GM23338 (cell line): Measurements from ENCODE around the gene ERCC3. TPM values are rescaled to one million over a fixed set of nuclear protein-coding genes. Genes with fewer than 3 reads are reported as not detected.
"Not testable (repeated sequence)": the region's sequence is repeated elsewhere in the genome, so short reads cannot be mapped to it uniquely, and the experiment has no call there.

Experiments used
- ATAC-seq: fragments of 200-7000 bp; cut with Tn5 transposase; 3 replicates; pipeline ENCODE4 v1.9.1; 2020
- DNase-seq: peaks from one replicate; pipeline ENCODE4 v3.0.0-alpha.2; 2015; ENCODE audit warnings: low spot score
- H2AFZ ChIP-seq: fragments of 200-600 bp; sonication (generic); 2 replicates; pipeline ENCODE4 v1.8.0; 2016; ENCODE audit warnings: antibody characterized with exemption, mild to moderate bottlenecking, moderate library complexity
- H3F3A ChIP-seq: fragments of 200-600 bp; sonication (generic); replicated peaks from 2 replicates; pipeline ENCODE4 v1.8.0; 2017; ENCODE audit warnings: antibody characterized with exemption, mixed run types, low read depth
- H3K27ac ChIP-seq: fragments of 200-600 bp; sonication (generic); 2 replicates; pipeline ENCODE4 v1.6.1; 2016; ENCODE audit warnings: low read depth
- H3K27me3 ChIP-seq: fragments of 200-600 bp; sonication (generic); 2 replicates; pipeline ENCODE4 v1.8.0; 2016; ENCODE audit warnings: mild to moderate bottlenecking, mixed run types, moderate library complexity; ENCODE audit not compliant: insufficient read depth
- H3K36me3 ChIP-seq: fragments of 200-600 bp; sonication (generic); 2 replicates; pipeline ENCODE4 v1.8.0; 2016; ENCODE audit warnings: mild to moderate bottlenecking; ENCODE audit not compliant: insufficient read depth
- H3K4me1 ChIP-seq: fragments of 200-600 bp; sonication (generic); 2 replicates; pipeline ENCODE4 v1.8.0; 2016; ENCODE audit warnings: mild to moderate bottlenecking, moderate library complexity; ENCODE audit not compliant: insufficient read depth
- H3K4me2 ChIP-seq: fragments of 200-600 bp; sonication (generic); 2 replicates; pipeline ENCODE4 v1.7.1; 2017; ENCODE audit warnings: mixed run types
- H3K4me3 ChIP-seq: fragments of 200-600 bp; sonication (generic); 2 replicates; pipeline ENCODE4 v1.6.1; 2016; ENCODE audit warnings: mixed run types
- H3K79me2 ChIP-seq: fragments of 200-600 bp; sonication (generic); replicated peaks from 2 replicates; pipeline ENCODE4 v1.8.0; 2017; ENCODE audit warnings: mild to moderate bottlenecking; ENCODE audit not compliant: insufficient read depth
- H3K9me2 ChIP-seq: fragments of 200-600 bp; sonication (generic); 2 replicates; pipeline ENCODE4 v1.8.0; 2017; ENCODE audit not compliant: insufficient read depth
- H4K20me1 ChIP-seq: fragments of 200-600 bp; sonication (generic); replicated peaks from 2 replicates; pipeline ENCODE4 v1.8.0; 2017; ENCODE audit warnings: mild to moderate bottlenecking; ENCODE audit not compliant: insufficient read depth
- H3K27ac Mint-ChIP-seq: 2 replicates; pipeline ENCODE4 v1.8.0; 2020; ENCODE audit warnings: inconsistent platforms, mild to moderate bottlenecking, moderate library complexity, mixed read lengths
- H3K27me3 Mint-ChIP-seq: 3 replicates; pipeline ENCODE4 v1.8.0; 2022; ENCODE audit warnings: low read depth, mild to moderate bottlenecking, moderate library complexity, mixed read lengths, inconsistent platforms; ENCODE audit not compliant: insufficient read depth, poor library complexity
- H3K36me3 Mint-ChIP-seq: 3 replicates; pipeline ENCODE4 v1.8.0; 2021; ENCODE audit warnings: low read depth, mild to moderate bottlenecking, inconsistent platforms, moderate library complexity, mixed read lengths
- H3K4me1 Mint-ChIP-seq: 3 replicates; pipeline ENCODE4 v1.8.0; 2020; ENCODE audit warnings: mild to moderate bottlenecking, inconsistent platforms, mixed read lengths
- H3K4me3 Mint-ChIP-seq: 3 replicates; pipeline ENCODE4 v1.8.0; 2021; ENCODE audit warnings: moderate library complexity, mild to moderate bottlenecking, inconsistent platforms, mixed read lengths
- H3K9me3 Mint-ChIP-seq: 3 replicates; pipeline ENCODE4 v1.8.0; 2020; ENCODE audit warnings: moderate library complexity, mild to moderate bottlenecking, inconsistent platforms, mixed read lengths
- CREB1 ChIP-seq: fragments of 250-450 bp; sonication (Bioruptor Pico); IDR thresholded peaks from 2 replicates; pipeline ENCODE4 v1.5.0; 2020; ENCODE audit warnings: low read depth, mild to moderate bottlenecking, moderate library complexity
- EZH2 ChIP-seq: fragments of 200-600 bp; sonication (generic); IDR thresholded peaks from one replicate; pipeline ENCODE4 v1.8.0; 2017; ENCODE audit warnings: antibody characterized with exemption, mild to moderate bottlenecking, low read depth; ENCODE audit not compliant: unreplicated experiment
- JUNB ChIP-seq: IDR thresholded peaks from one replicate; pipeline ENCODE4 v1.6.1; 2016; ENCODE audit warnings: antibody characterized with exemption; ENCODE audit not compliant: unreplicated experiment
- POLR2AphosphoS5 ChIP-seq: IDR thresholded peaks from 2 replicates; pipeline ENCODE4 v1.6.1; 2016; ENCODE audit warnings: antibody characterized with exemption, low read depth
- REST ChIP-seq: IDR thresholded peaks from one replicate; pipeline ENCODE4 v1.6.1; 2018; ENCODE audit warnings: antibody characterized with exemption; ENCODE audit not compliant: unreplicated experiment
- ZNF114 ChIP-seq: fragments of 250-450 bp; sonication (Bioruptor Pico); IDR thresholded peaks from 2 replicates; pipeline ENCODE4 v1.5.0; 2020; ENCODE audit warnings: mild to moderate bottlenecking, moderate library complexity
- ZNF331 ChIP-seq: fragments of 250-450 bp; sonication (Bioruptor Pico); IDR thresholded peaks from 2 replicates; pipeline ENCODE4 v1.5.0; 2020; ENCODE audit warnings: low read depth, mild to moderate bottlenecking, moderate library complexity
- polyA plus RNA-seq: library from polyadenylated mRNA; unstranded; fragments of >200 nt; fragmentation: Nextera tagmentation; extraction: Ambion mirVana; gene quantifications from 2 replicates; pipeline ENCODE4 v1.2.1, GENCODE V29; 2016
- total RNA-seq: library from RNA; depleted of rRNA; stranded (reverse); fragments of >200 nt; shearing (Covaris generic); gene quantifications from 2 replicates; pipeline ENCODE4 v1.2.3, GENCODE V29; 2014

ERCC3 gene
- total and polyA plus RNA-seq, 2 experiments from 2014 or later = 35.1 to 62.7 TPM

- not testable (repeated sequence) for H3K4me3 ChIP-seq, H3K4me1 Mint-ChIP-seq, H4K20me1 ChIP-seq, H3K4me1 ChIP-seq, H2AFZ ChIP-seq, H3K79me2 ChIP-seq, H3K27me3 ChIP-seq, H3F3A ChIP-seq, H3K4me2 ChIP-seq, H3K4me3 Mint-ChIP-seq, H3K27ac ChIP-seq, H3K27me3 Mint-ChIP-seq, H3K27ac Mint-ChIP-seq, H3K36me3 ChIP-seq, H3K9me2 ChIP-seq, ATAC-seq, DNase-seq
- H3K36me3 Mint-ChIP-seq = peaks cover 12% of the 10 kb centered on the region
- H3K9me3 Mint-ChIP-seq = peaks cover 32% of the 10 kb centered on the region
These were observed 52.8 kb downstream of the ERCC3 start for GRCh38 chr2:127241184-127241583.

GRCh38 chr2:127239395-127239794, 54.5 kb downstream of the ERCC3 start:
- Histone ChIP-seq H3K27ac (no peak overlapping the region), H3K79me2 (no peaks in the 10 kb centered on the region), H3F3A (no peaks in the 10 kb centered on the region), H4K20me1 (no peaks in the 10 kb centered on the region), H3K27me3 (no peaks in the 10 kb centered on the region), H3K4me1 (no peaks in the 10 kb centered on the region), H2AFZ (no peak overlapping the region), H3K36me3 (no peaks in the 10 kb centered on the region), H3K4me3 (no peak overlapping the region), H3K4me2 (no peak overlapping the region), H3K9me2 (no peaks in the 10 kb centered on the region)
- Mint-ChIP-seq H3K27ac (no peak overlapping the region), H3K4me1 (0 out of 3 replicates have a peak, but pooled peaks cover 3% of the 10 kb centered on the region), H3K9me3 (peaks cover 32% of the 10 kb centered on the region), H3K4me3 (no peak overlapping the region), H3K27me3 (peaks cover 2% of the 10 kb centered on the region), H3K36me3 (peaks cover 12% of the 10 kb centered on the region)
- ATAC-seq (no peak), DNase-seq (no peak)
- TF ChIP-seq JUNB = no peak
- TF ChIP-seq ZNF114 (CRISPR knock-in tag) = no peak
- TF ChIP-seq EZH2 = no peak
- TF ChIP-seq CREB1 = no peak
- TF ChIP-seq POLR2AphosphoS5 = no peak
- TF ChIP-seq REST = no peak
- no peak for TF ChIP-seq ZNF331 (CRISPR knock-in tag)

GRCh38 chr2:127237768-127238167, 56.2 kb downstream of the ERCC3 start:
- not testable (repeated sequence) for H3K4me2 ChIP-seq, H3K4me1 ChIP-seq, H3K79me2 ChIP-seq, H4K20me1 ChIP-seq, H3K4me3 Mint-ChIP-seq, H3K27me3 ChIP-seq, DNase-seq, H3K27ac Mint-ChIP-seq, ATAC-seq, H3K9me2 ChIP-seq, H3F3A ChIP-seq, H3K27me3 Mint-ChIP-seq, H3K36me3 ChIP-seq, H3K27ac ChIP-seq, H3K4me1 Mint-ChIP-seq, H2AFZ ChIP-seq, H3K4me3 ChIP-seq
- H3K36me3 Mint-ChIP-seq = peaks cover 12% of the 10 kb centered on the region
- peaks cover 32% of the 10 kb centered on the region for H3K9me3 Mint-ChIP-seq
